CD14-positive monocyte (primary cell): ENCODE results near the gene PMEPA1. TPM values are rescaled to one million over a fixed set of nuclear protein-coding genes. Genes with fewer than 3 reads are reported as not detected.

Experiments
- DNase-seq, 3 donors: peaks; one replicate each; pipeline ENCODE4 v3.0.0-alpha.2; 2011 to 2022
- H2AFZ ChIP-seq: 2 replicates; pipeline ENCODE4 v1.6.0; 2012; ENCODE audit warnings: mild to moderate bottlenecking, low read depth, low read length, inconsistent platforms; ENCODE audit not compliant: insufficient read depth, poor library complexity, severe bottlenecking
- H3K27ac ChIP-seq, 2 donors: 1 replicate in 1 of 2; 2 replicates in 1 of 2; pipeline ENCODE4 v1.5.1; 2012 to 2013; ENCODE audit warnings: low read length in 2 of 2, control low read depth in 1 of 2, inconsistent platforms in 1 of 2, low read depth in 1 of 2, mild to moderate bottlenecking in 1 of 2
- H3K27me3 ChIP-seq, 2 donors: one replicate each; pipeline versions ENCODE4 v1.6.0 to v1.6.1; 2011 to 2013; ENCODE audit warnings: low read length in 2 of 2; ENCODE audit not compliant: control insufficient read depth in 2 of 2, insufficient read depth in 2 of 2
- H3K36me3 ChIP-seq, 2 donors: replicated peaks in 1 of 2; 1 replicate in 1 of 2; 2 replicates in 1 of 2; pipeline versions ENCODE4 v1.5.1 to v1.6.1; 2012 to 2013; ENCODE audit warnings: low read length in 2 of 2, control low read depth in 1 of 2, inconsistent platforms in 1 of 2, mild to moderate bottlenecking in 1 of 2; ENCODE audit not compliant: insufficient read depth in 2 of 2, control insufficient read depth in 1 of 2
- H3K4me1 ChIP-seq, 2 donors: 1 replicate in 1 of 2; 2 replicates in 1 of 2; pipeline versions ENCODE4 v1.5.1 to v1.6.1; 2012 to 2013; ENCODE audit warnings: low read length in 2 of 2, control low read depth in 1 of 2, inconsistent platforms in 1 of 2, mild to moderate bottlenecking in 1 of 2, moderate library complexity in 1 of 2; ENCODE audit not compliant: insufficient read depth in 2 of 2, control insufficient read depth in 1 of 2
- H3K4me2 ChIP-seq: replicated peaks from 2 replicates; pipeline ENCODE3; 2012; ENCODE audit warnings: low read length, moderate library complexity, mild to moderate bottlenecking; ENCODE audit not compliant: poor library complexity, severe bottlenecking; ENCODE audit errors: extremely low read depth
- H3K4me3 ChIP-seq, 3 experiments: fragments of 200-600 bp in 1 of 3; sonication (generic) in 1 of 3; replicated peaks in 1 of 3; 1 replicate in 2 of 3; 2 replicates in 1 of 3; pipeline ENCODE4 v1.5.1; 2011 to 2013; ENCODE audit warnings: low read length in 3 of 3, mild to moderate bottlenecking in 3 of 3, control low read depth in 2 of 3, low read depth in 2 of 3, inconsistent platforms in 1 of 3, moderate library complexity in 1 of 3
- H3K79me2 ChIP-seq: 2 replicates; pipeline ENCODE4 v1.6.0; 2012; ENCODE audit warnings: mild to moderate bottlenecking, control low read depth, inconsistent platforms, low read length, moderate library complexity; ENCODE audit not compliant: insufficient read depth
- H3K9ac ChIP-seq: 2 replicates; pipeline ENCODE4 v1.6.0; 2017; ENCODE audit warnings: low read length, mild to moderate bottlenecking; ENCODE audit not compliant: insufficient read depth, poor library complexity, severe bottlenecking
- H3K9me3 ChIP-seq, 2 donors: replicated peaks in 1 of 2; 1 replicate in 1 of 2; 2 replicates in 1 of 2; pipeline versions ENCODE4 v1.5.1 to v1.6.1; 2012 to 2013; ENCODE audit warnings: low read length in 2 of 2, control low read depth in 1 of 2; ENCODE audit not compliant: control insufficient read depth in 1 of 2, insufficient read depth in 1 of 2
- H4K20me1 ChIP-seq: 2 replicates; pipeline ENCODE4 v1.6.0; 2012; ENCODE audit warnings: mild to moderate bottlenecking, low read length, control low read depth, moderate library complexity; ENCODE audit not compliant: insufficient read depth
- H3K27ac Mint-ChIP-seq, 7 donors: one replicate each; pipeline ENCODE4 v1.8.0; 2020; ENCODE audit warnings: mild to moderate bottlenecking in 7 of 7, mixed read lengths in 7 of 7, moderate library complexity in 6 of 7, inconsistent platforms in 2 of 7
- H3K27me3 Mint-ChIP-seq, 3 donors: one replicate each; pipeline ENCODE4 v1.8.0; 2021 to 2022; ENCODE audit warnings: low read depth in 3 of 3, mild to moderate bottlenecking in 3 of 3, mixed read lengths in 3 of 3, moderate library complexity in 3 of 3, inconsistent platforms in 1 of 3
- H3K36me3 Mint-ChIP-seq, 2 donors: one replicate each; pipeline ENCODE4 v1.8.0; 2020; ENCODE audit warnings: mixed read lengths in 2 of 2, inconsistent platforms in 1 of 2, mild to moderate bottlenecking in 1 of 2
- H3K4me1 Mint-ChIP-seq: one replicate; pipeline ENCODE4 v1.8.0; 2020; ENCODE audit warnings: mild to moderate bottlenecking, mixed read lengths
- H3K4me3 Mint-ChIP-seq, 2 donors: one replicate each; pipeline ENCODE4 v1.8.0; 2020; ENCODE audit warnings: mild to moderate bottlenecking in 2 of 2, mixed read lengths in 2 of 2, moderate library complexity in 1 of 2
- H3K9me3 Mint-ChIP-seq, 7 donors: one replicate each; pipeline ENCODE4 v1.8.0; 2020 to 2022; ENCODE audit warnings: mixed read lengths in 7 of 7, mild to moderate bottlenecking in 6 of 7, moderate library complexity in 6 of 7, inconsistent platforms in 2 of 7
- WGBS: methylation state at CpG from one replicate; pipeline ENCODE4 v1.1.5; 2013; ENCODE audit warnings: missing lambda C conversion rate; ENCODE audit not compliant: insufficient coverage; 5-methylcytosine and 5-hydroxymethylcytosine counted together
- intact Hi-C, 2 donors: fragments of 100-400 bp; cut with micrococcal nuclease; formaldehyde crosslinking; loops; one replicate each; pipeline versions ENCODE4 v1.15.0 to v1.15.1; 2023
- polyA plus RNA-seq, 3 donors: library from polyadenylated mRNA; depleted of rRNA in 1 of 3; unstranded in 2 of 3; stranded (reverse) in 1 of 3; fragments of 300-500 nt in 2 of 3; fragments of >200 nt in 1 of 3; fragmentation: Illumina TruSeq in 2 of 3; gene quantifications; 1 replicate in 2 of 3; 2 replicates in 1 of 3; pipeline ENCODE4 v1.2.3, GENCODE V29; 2012 to 2021
- TF ChIP-seq, protein P1 (sequence below): fragments of 200-600 bp; IDR thresholded peaks from one replicate; pipeline ENCODE4 v1.8.0; 2022; ENCODE audit warnings: antibody characterized with exemption, mild to moderate bottlenecking

PMEPA1 gene
- polyA plus RNA-seq, 3 donors = 0.12 to 0.73 (median 0.59) TPM

DNA sequence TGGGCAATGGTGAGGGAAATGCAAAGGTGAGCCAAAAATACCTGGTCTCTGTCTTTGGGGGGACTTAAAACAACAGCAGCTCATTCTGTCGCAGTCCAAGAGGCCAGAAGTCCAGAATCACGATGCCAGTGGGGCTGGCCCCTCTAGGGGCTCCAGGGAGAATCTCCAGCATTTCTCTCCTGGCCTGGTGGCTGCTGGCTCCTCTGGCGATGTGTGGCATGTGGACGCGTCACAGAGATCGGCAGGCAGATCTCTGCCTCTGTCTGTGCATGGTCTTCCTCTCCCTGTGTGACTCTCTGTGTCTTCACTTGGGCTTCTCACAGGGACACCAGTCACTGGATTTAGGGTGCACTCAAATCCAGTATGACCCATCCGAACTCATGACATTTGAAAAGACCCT lies 14.0 kb upstream of the PMEPA1 start:
- no peak overlapping the region for H3K9ac ChIP-seq
- TF ChIP-seq, protein P1, sequence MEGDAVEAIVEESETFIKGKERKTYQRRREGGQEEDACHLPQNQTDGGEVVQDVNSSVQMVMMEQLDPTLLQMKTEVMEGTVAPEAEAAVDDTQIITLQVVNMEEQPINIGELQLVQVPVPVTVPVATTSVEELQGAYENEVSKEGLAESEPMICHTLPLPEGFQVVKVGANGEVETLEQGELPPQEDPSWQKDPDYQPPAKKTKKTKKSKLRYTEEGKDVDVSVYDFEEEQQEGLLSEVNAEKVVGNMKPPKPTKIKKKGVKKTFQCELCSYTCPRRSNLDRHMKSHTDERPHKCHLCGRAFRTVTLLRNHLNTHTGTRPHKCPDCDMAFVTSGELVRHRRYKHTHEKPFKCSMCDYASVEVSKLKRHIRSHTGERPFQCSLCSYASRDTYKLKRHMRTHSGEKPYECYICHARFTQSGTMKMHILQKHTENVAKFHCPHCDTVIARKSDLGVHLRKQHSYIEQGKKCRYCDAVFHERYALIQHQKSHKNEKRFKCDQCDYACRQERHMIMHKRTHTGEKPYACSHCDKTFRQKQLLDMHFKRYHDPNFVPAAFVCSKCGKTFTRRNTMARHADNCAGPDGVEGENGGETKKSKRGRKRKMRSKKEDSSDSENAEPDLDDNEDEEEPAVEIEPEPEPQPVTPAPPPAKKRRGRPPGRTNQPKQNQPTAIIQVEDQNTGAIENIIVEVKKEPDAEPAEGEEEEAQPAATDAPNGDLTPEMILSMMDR = no peak
- H3K79me2 ChIP-seq = no peaks in the 10 kb centered on the region
- no peaks in the 10 kb centered on the region for H3K27me3 ChIP-seq
- H3K27ac Mint-ChIP-seq = no peak overlapping the region
- peaks cover 0 to 1% (median 0%) of the 10 kb centered on the region in 7 donors for H3K9me3 Mint-ChIP-seq
- no peak overlapping the region for H2AFZ ChIP-seq
- no peak overlapping the region for H3K4me3 Mint-ChIP-seq
- peaks cover 2 to 3% of the 10 kb centered on the region in 2 donors for H3K4me1 ChIP-seq
- H3K4me2 ChIP-seq = no peak overlapping the region
- peaks cover under 1% of the 10 kb centered on the region for H3K4me1 Mint-ChIP-seq
- WGBS = 94% methylated on average over 6 of the region's 7 CpGs
- peaks cover 10 to 23% (median 12%) of the 10 kb centered on the region in 3 donors for H3K27me3 Mint-ChIP-seq
- H3K4me3 ChIP-seq = no peak overlapping the region
- no peak for DNase-seq
- no peaks in the 10 kb centered on the region for H3K36me3 ChIP-seq
- H3K9me3 ChIP-seq = no peaks in the 10 kb centered on the region
- intact Hi-C loops = no loop called here
- H4K20me1 ChIP-seq = no peaks in the 10 kb centered on the region
- no peak overlapping the region for H3K27ac ChIP-seq
- no peaks in the 10 kb centered on the region for H3K36me3 Mint-ChIP-seq

DNA sequence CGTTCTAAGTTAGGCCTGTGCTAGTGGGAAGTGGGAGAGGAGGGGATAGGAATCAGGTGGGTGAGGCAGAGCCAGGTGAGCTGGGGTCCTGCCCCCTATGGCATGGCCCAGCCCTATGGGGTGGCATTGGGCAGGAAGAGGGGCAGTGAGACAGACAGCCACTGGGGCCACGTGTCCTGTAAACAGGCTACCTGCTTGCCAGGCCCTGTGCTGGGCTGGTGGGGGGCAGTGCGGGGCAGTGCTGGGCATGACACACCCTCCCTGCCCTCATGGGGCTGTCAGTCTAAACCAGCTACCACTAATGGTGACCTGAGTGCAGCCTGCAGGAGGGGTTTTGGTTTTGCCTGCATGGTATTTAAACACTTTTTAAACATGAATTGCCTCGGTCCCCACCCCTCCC lies 10.1 kb upstream of the PMEPA1 start:
- Histone ChIP-seq H3K9me3 (no peaks in the 10 kb centered on the region), H3K4me1 (peaks cover 5 to 9% of the 10 kb centered on the region in 2 donors), H3K27me3 (no peaks in the 10 kb centered on the region), H3K79me2 (no peaks in the 10 kb centered on the region), H3K36me3 (no peaks in the 10 kb centered on the region), H3K27ac (no peak overlapping the region), H3K4me2 (no peak overlapping the region), H3K4me3 (no peak overlapping the region), H4K20me1 (no peaks in the 10 kb centered on the region), H2AFZ (no peak overlapping the region), H3K9ac (no peak overlapping the region)
- H3K27ac Mint-ChIP-seq = no peak overlapping the region
- H3K27me3 Mint-ChIP-seq = peaks cover 9 to 37% (median 16%) of the 10 kb centered on the region in 3 donors
- peaks cover 0 to 3% (median 0%) of the 10 kb centered on the region in 7 donors for H3K9me3 Mint-ChIP-seq
- WGBS = 93% methylated on average over 2 of the region's 4 CpGs
- no peaks in the 10 kb centered on the region for H3K36me3 Mint-ChIP-seq
- H3K4me3 Mint-ChIP-seq = no peak overlapping the region
- TF ChIP-seq, protein P1 = no peak
- H3K4me1 Mint-ChIP-seq = peaks cover 3% of the 10 kb centered on the region
- intact Hi-C loops = loop anchor here in 1 of 2 donors (10.0 kb wide), 2 partner anchors 95 to 345 kb away; partner anchors contain the start of gene ZBP1
- no peak for DNase-seq
